HepG2 (cell line): ENCODE measurements around the gene GPC6. TPM values are rescaled to one million over a fixed set of nuclear protein-coding genes. Genes with fewer than 3 reads are reported as not detected.

Experiments
- ATAC-seq: fragments of 200-7000 bp; cut with Tn5 transposase; 3 replicates; pipeline ENCODE4 v1.9.1; 2020; ENCODE audit warnings: mild to moderate bottlenecking, moderate library complexity
- BruUV-seq: library from RNA; stranded (reverse); fragments of 400-500 nt; replicated peaks from 2 replicates; lab custom pipeline; 2021; lab: Mats Ljungman, UMichigan
- CTCF ChIA-PET: fragments of 300-600 bp; formaldehyde crosslinking; extraction: SDS; loops from one replicate; lab custom pipeline; 2021; ENCODE audit warnings: low total read pairs, inconsistent platforms, low intra/inter-chr PET ratio; lab: Yijun Ruan, JAX
- POLR2A ChIA-PET: fragments of 350-600 bp; sonication (Branson Sonifier 250); formaldehyde crosslinking; loops from one replicate; lab custom pipeline; 2020; ENCODE audit warnings: antibody characterized with exemption, inconsistent platforms; lab: Yijun Ruan, JAX
- DNase-seq: peaks from one replicate; pipeline ENCODE4 v3.0.0-alpha.2; 2015; ENCODE audit warnings: low spot score
- FAIRE-seq: peaks from 3 replicates; lab custom pipeline; 2011; peaks lifted over from hg19 to GRCh38; lab: Jason Lieb, UNC
- H2AFZ ChIP-seq: one replicate; pipeline ENCODE4 v1.6.1; 2011; ENCODE audit warnings: low read length, inconsistent platforms
- H3K27ac ChIP-seq: fragments of 300-600 bp; 3 replicates; pipeline ENCODE4 v1.8.0; 2011; ENCODE audit warnings: mixed run types, mild to moderate bottlenecking, mixed read lengths, low read length, inconsistent platforms; ENCODE audit not compliant: insufficient read depth; ENCODE audit errors: extremely low read length
- H3K27me3 ChIP-seq, 2 experiments: fragments of 200-600 bp in 1 of 2; 2 replicates in 1 of 2; 3 replicates in 1 of 2; pipeline versions ENCODE4 v1.6.0 to v1.8.0; 2011; ENCODE audit warnings: low read length in 2 of 2, mild to moderate bottlenecking in 2 of 2, moderate library complexity in 2 of 2, inconsistent platforms in 1 of 2; ENCODE audit not compliant: insufficient read depth in 2 of 2, control insufficient read depth in 1 of 2
- H3K36me3 ChIP-seq, 2 experiments: fragments of 200-600 bp in 1 of 2; replicated peaks in 1 of 2; 2 replicates in 1 of 2; 3 replicates in 1 of 2; pipeline versions ENCODE4 v1.5.1 to v1.8.0; 2011; ENCODE audit warnings: low read length in 2 of 2, inconsistent platforms in 1 of 2; ENCODE audit not compliant: insufficient read depth in 2 of 2, control insufficient read depth in 1 of 2
- H3K4me1 ChIP-seq: 2 replicates; pipeline ENCODE4 v1.5.1; 2012; ENCODE audit warnings: low read length, inconsistent platforms; ENCODE audit not compliant: insufficient read depth
- H3K4me2 ChIP-seq: 2 replicates; pipeline ENCODE4 v1.6.0; 2011; ENCODE audit warnings: low read depth, low read length, inconsistent platforms
- H3K4me3 ChIP-seq, 3 experiments: fragments of 200-600 bp in 1 of 3; sonication (generic), shearing (Covaris generic) in 1 of 3; replicated peaks in 1 of 3; 2 replicates each; pipeline ENCODE4 v1.5.1; 2011 to 2016; ENCODE audit warnings: low read length in 3 of 3, inconsistent platforms in 2 of 3, low read depth in 2 of 3, mild to moderate bottlenecking in 2 of 3, control low read depth in 1 of 3, mixed read lengths in 1 of 3; ENCODE audit not compliant: insufficient read depth in 1 of 3
- H3K79me2 ChIP-seq: one replicate; pipeline ENCODE4 v1.6.1; 2011; ENCODE audit warnings: low read length, inconsistent platforms; ENCODE audit not compliant: insufficient read depth
- H3K9ac ChIP-seq: 2 replicates; pipeline ENCODE4 v1.6.0; 2011; ENCODE audit warnings: mild to moderate bottlenecking, low read depth, low read length, inconsistent platforms; ENCODE audit not compliant: insufficient read depth
- H3K9me3 ChIP-seq: 2 replicates; pipeline ENCODE4 v1.5.1; 2012; ENCODE audit warnings: mild to moderate bottlenecking, low read length
- H4K20me1 ChIP-seq: 2 replicates; pipeline ENCODE4 v1.6.0; 2011; ENCODE audit warnings: inconsistent platforms, mild to moderate bottlenecking, low read length, moderate library complexity; ENCODE audit not compliant: insufficient read depth
- CBFB ChIP-seq: sonication (generic); formaldehyde crosslinking; IDR thresholded peaks from 2 replicates; pipeline ENCODE4 v1.4.0; 2020; ENCODE audit warnings: missing genetic modification reagents
- CBX2 ChIP-seq, 2 experiments: fragments of 200-600 bp in 1 of 2; sonication (generic); formaldehyde crosslinking in 1 of 2; IDR thresholded peaks; 2 replicates each; pipeline versions ENCODE4 v1.7.0 to v1.8.1; 2018 to 2022; ENCODE audit warnings: low read depth in 2 of 2, low read length in 1 of 2, mild to moderate bottlenecking in 1 of 2, missing genetic modification reagents in 1 of 2
- DR1 ChIP-seq: sonication (generic); formaldehyde crosslinking; IDR thresholded peaks from 2 replicates; pipeline ENCODE4 v1.8.0; 2021; ENCODE audit warnings: mild to moderate bottlenecking, missing genetic modification reagents, inconsistent platforms
- E2F5 ChIP-seq: sonication (generic); formaldehyde crosslinking; conservative IDR thresholded peaks from 2 replicates; pipeline ENCODE4 v1.4.0; 2020; ENCODE audit warnings: missing genetic modification reagents
- MTA1 ChIP-seq: sonication (generic); formaldehyde crosslinking; IDR thresholded peaks from 2 replicates; pipeline ENCODE4 v1.4.0; 2020; ENCODE audit warnings: missing genetic modification reagents, mild to moderate bottlenecking, borderline replicate concordance
- PATZ1 ChIP-seq: sonication (generic); formaldehyde crosslinking; IDR thresholded peaks from 2 replicates; pipeline ENCODE4 v1.4.0; 2020; ENCODE audit warnings: missing genetic modification reagents
- RBFOX2 ChIP-seq: fragments of 200-400 bp; formaldehyde crosslinking; IDR thresholded peaks from 2 replicates; pipeline ENCODE4 v1.6.1; 2017; ENCODE audit warnings: low read depth, mild to moderate bottlenecking, low read length
- REL ChIP-seq: sonication (generic); formaldehyde crosslinking; conservative IDR thresholded peaks from 2 replicates; pipeline ENCODE4 v1.8.0; 2022; ENCODE audit warnings: mild to moderate bottlenecking, missing genetic modification reagents, moderate library complexity
- TBX2 ChIP-seq: sonication (generic); formaldehyde crosslinking; IDR thresholded peaks from 2 replicates; pipeline ENCODE4 v1.5.0; 2020; ENCODE audit warnings: missing genetic modification reagents, mild to moderate bottlenecking, borderline replicate concordance
- TRIM24 ChIP-seq: sonication (generic); formaldehyde crosslinking; IDR thresholded peaks from 2 replicates; pipeline ENCODE4 v1.8.0; 2022; ENCODE audit warnings: mild to moderate bottlenecking, missing genetic modification reagents
- ZBTB7B ChIP-seq: sonication (generic); formaldehyde crosslinking; IDR thresholded peaks from 2 replicates; pipeline ENCODE4 v1.4.0; 2020; ENCODE audit warnings: missing genetic modification reagents
- ZNF225 ChIP-seq: sonication (generic); formaldehyde crosslinking; IDR thresholded peaks from 2 replicates; pipeline ENCODE4 v1.4.0; 2020; ENCODE audit warnings: mild to moderate bottlenecking, missing genetic modification reagents
- ZNF264 ChIP-seq: sonication (generic); formaldehyde crosslinking; IDR thresholded peaks from 2 replicates; pipeline ENCODE4 v1.4.0; 2020; ENCODE audit warnings: missing genetic modification reagents
- ZNF317 ChIP-seq: sonication (generic); formaldehyde crosslinking; IDR thresholded peaks from 2 replicates; pipeline ENCODE4 v1.5.0; 2020; ENCODE audit warnings: mild to moderate bottlenecking, missing genetic modification reagents
- ZNF552 ChIP-seq: sonication (generic); formaldehyde crosslinking; IDR thresholded peaks from 2 replicates; pipeline ENCODE4 v1.9.0; 2022; ENCODE audit warnings: missing genetic modification reagents, mild to moderate bottlenecking, borderline replicate concordance
- ZNF7 ChIP-seq: IDR thresholded peaks from 2 replicates; pipeline ENCODE4 v1.6.1; 2016; ENCODE audit warnings: missing biosample characterization, missing genetic modification reagents
- ZNF777 ChIP-seq: sonication (generic); formaldehyde crosslinking; IDR thresholded peaks from 2 replicates; pipeline ENCODE4 v1.4.0; 2020; ENCODE audit warnings: missing genetic modification reagents
- WGBS: methylation state at CpG from one replicate; pipeline ENCODE4 v1.1.6; 2017; ENCODE audit warnings: low lambda C conversion rate; 5-methylcytosine and 5-hydroxymethylcytosine counted together
- in situ Hi-C: cut with HindIII; loops from 2 replicates; pipeline ENCODE4 v1.10.0; 2017; ENCODE audit warnings: low pct_unique_long_range_greater_than_20kb; ENCODE audit not compliant: extremely low pct_ligation_motif_present
- intact Hi-C: fragments of 100-400 bp; cut with micrococcal nuclease; formaldehyde crosslinking; loops from one replicate; pipeline ENCODE4 v1.10.0; 2022; ENCODE audit not compliant: unreplicated experiment
- polyA plus RNA-seq, 8 experiments: library from polyadenylated mRNA; depleted of rRNA in 3 of 8; stranded (reverse) in 7 of 8; unstranded in 1 of 8; fragments of >200 nt; fragmentation: Illumina TruSeq in 4 of 8; extraction: Trizol in 4 of 8; gene quantifications; 2 replicates each; pipeline versions ENCODE4 v1.2.1 to v1.2.3, GENCODE V29; 2011 to 2016; ENCODE audit warnings: low read depth in 4 of 8, missing spikeins in 1 of 8, mixed read lengths in 1 of 8; ENCODE audit not compliant: insufficient read depth in 1 of 8
- total RNA-seq, 5 experiments: library from RNA; depleted of rRNA; stranded (reverse); fragments of >200 nt; fragmentation: Illumina TruSeq; extraction: Trizol; gene quantifications; 2 replicates each; pipeline ENCODE4 v1.2.3, GENCODE V29; 2016; ENCODE audit warnings: low read depth in 1 of 5
- TF ChIP-seq, protein P1 (sequence below): sonication (generic); formaldehyde crosslinking; conservative IDR thresholded peaks from 2 replicates; pipeline ENCODE4 v1.8.0; 2022; ENCODE audit warnings: missing genetic modification reagents

The GPC6 gene
- total and polyA plus RNA-seq, 2 of the 13 experiments (the other 11 are each of a cell fraction or from before 2014, with no cell fraction given), result 24.5 to 33.9 TPM

GRCh38 chr13:93364166-93364565, 137.6 kb downstream of the GPC6 start (continued):
- TF ChIP-seq PATZ1 (CRISPR knock-in tag) (no peak), MTA1 (CRISPR knock-in tag) (no peak), CBX2 (IDR thresholded peaks at IDR 0.05; ENCODE audit: low read depth, low read length) (no peak), CBX2 (CRISPR knock-in tag; IDR thresholded peaks at IDR 0.05; ENCODE audit: low read depth) (no peak), TBX2 (CRISPR knock-in tag) (no peak), ZNF264 (CRISPR knock-in tag) (no peak)

DNA sequence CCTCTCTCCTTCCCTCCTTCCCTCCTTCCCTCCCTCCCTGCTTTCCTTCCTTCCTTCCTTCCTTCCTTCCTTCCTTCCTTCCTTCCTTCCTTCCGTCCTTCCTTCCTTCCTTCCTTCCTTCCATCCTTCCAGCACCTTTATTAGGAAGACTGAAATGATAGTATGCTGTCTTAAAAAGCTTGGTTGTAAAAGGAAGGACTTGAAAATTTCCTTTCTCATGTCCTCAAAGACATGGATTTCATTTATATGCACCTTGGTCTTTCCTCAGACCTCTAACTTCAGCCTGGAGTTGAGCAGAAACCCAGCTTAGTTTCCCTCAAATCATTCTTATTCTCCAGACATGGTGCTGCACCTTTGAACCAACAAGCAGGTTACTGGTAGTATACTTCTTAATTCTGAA, 141.7 kb downstream of the GPC6 start:
- ChIA-PET POLR2A (no interaction called here), CTCF (no interaction called here)
- no peak for ATAC-seq
- H3K9me3 ChIP-seq, result no peaks in the 10 kb centered on the region
- no peaks in the 10 kb centered on the region for H3K27me3 ChIP-seq
- no TSS peak for BruUV-seq
- no peaks in the 10 kb centered on the region for H3K79me2 ChIP-seq
- TF ChIP-seq ZNF317 (CRISPR knock-in tag), result no peak
- no peak for TF ChIP-seq REL (CRISPR knock-in tag)
- TF ChIP-seq, protein P1, sequence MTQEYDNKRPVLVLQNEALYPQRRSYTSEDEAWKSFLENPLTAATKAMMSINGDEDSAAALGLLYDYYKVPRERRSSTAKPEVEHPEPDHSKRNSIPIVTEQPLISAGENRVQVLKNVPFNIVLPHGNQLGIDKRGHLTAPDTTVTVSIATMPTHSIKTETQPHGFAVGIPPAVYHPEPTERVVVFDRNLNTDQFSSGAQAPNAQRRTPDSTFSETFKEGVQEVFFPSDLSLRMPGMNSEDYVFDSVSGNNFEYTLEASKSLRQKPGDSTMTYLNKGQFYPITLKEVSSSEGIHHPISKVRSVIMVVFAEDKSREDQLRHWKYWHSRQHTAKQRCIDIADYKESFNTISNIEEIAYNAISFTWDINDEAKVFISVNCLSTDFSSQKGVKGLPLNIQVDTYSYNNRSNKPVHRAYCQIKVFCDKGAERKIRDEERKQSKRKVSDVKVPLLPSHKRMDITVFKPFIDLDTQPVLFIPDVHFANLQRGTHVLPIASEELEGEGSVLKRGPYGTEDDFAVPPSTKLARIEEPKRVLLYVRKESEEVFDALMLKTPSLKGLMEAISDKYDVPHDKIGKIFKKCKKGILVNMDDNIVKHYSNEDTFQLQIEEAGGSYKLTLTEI (CRISPR knock-in tag), result no peak
- no peak for TF ChIP-seq ZNF7 (CRISPR knock-in tag)
- TF ChIP-seq CBFB (CRISPR knock-in tag), result no peak
- no peak for TF ChIP-seq TRIM24 (CRISPR knock-in tag)
- TF ChIP-seq ZNF225, result no peak
- TF ChIP-seq DR1 (CRISPR knock-in tag), result no peak
- no peak for TF ChIP-seq ZBTB7B (CRISPR knock-in tag)
- TF ChIP-seq ZNF777 (CRISPR knock-in tag), result no peak
- no peak for TF ChIP-seq RBFOX2
- TF ChIP-seq ZNF552 (CRISPR knock-in tag), result no peak
- TF ChIP-seq E2F5 (CRISPR knock-in tag), result no peak
- H3K36me3 ChIP-seq, result no peaks in the 10 kb centered on the region
- 100% methylated on average over 1 of the region's 1 CpG for WGBS
- no peak overlapping the region for H3K9ac ChIP-seq
- no peak overlapping the region for H3K4me3 ChIP-seq
- no peak overlapping the region for H3K4me2 ChIP-seq
- intact Hi-C loops, result no loop called here
- DNase-seq, result no peak
- no peaks in the 10 kb centered on the region for H4K20me1 ChIP-seq
- FAIRE-seq, result no peak
- no peaks in the 10 kb centered on the region for H3K4me1 ChIP-seq
- H2AFZ ChIP-seq, result no peak overlapping the region
- H3K27ac ChIP-seq, result no peak overlapping the region
- in situ Hi-C loops, result no loop called here
